AG09319 (cell line): Measurements from ENCODE around the gene CT83.

ENCODE experiments used
- DNase-seq: peaks from one replicate; pipeline ENCODE4 v3.0.0-alpha.2; 2010; ENCODE audit warnings: low read depth; ENCODE audit errors: extremely low read depth
- TF ChIP-seq, protein P1 (sequence below): IDR thresholded peaks from 2 replicates; pipeline ENCODE4 v1.5.1; 2011; ENCODE audit warnings: low read depth, mild to moderate bottlenecking, inconsistent platforms, low read length, moderate library complexity

The CT83 gene

DNA sequence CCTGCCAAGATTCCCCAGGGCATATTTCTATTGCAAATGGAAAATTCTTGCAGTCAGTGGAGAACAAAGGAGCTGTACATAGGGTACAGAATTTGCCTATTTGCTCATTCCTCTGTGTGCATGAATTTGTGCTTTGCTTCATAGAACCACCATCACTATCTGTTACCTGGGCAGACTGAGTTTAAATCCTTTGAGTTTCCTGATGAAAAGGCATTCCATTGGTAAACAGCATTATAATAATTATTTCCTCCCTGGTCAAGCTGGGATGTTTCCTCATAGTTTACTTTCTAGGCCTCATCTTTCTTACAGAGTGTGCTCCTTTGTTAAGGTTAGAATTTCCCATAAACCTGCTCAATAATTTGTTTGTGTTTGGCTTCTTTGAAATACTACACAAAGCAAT is 27.2 kb downstream of the CT83 start:
- TF ChIP-seq, protein P1, sequence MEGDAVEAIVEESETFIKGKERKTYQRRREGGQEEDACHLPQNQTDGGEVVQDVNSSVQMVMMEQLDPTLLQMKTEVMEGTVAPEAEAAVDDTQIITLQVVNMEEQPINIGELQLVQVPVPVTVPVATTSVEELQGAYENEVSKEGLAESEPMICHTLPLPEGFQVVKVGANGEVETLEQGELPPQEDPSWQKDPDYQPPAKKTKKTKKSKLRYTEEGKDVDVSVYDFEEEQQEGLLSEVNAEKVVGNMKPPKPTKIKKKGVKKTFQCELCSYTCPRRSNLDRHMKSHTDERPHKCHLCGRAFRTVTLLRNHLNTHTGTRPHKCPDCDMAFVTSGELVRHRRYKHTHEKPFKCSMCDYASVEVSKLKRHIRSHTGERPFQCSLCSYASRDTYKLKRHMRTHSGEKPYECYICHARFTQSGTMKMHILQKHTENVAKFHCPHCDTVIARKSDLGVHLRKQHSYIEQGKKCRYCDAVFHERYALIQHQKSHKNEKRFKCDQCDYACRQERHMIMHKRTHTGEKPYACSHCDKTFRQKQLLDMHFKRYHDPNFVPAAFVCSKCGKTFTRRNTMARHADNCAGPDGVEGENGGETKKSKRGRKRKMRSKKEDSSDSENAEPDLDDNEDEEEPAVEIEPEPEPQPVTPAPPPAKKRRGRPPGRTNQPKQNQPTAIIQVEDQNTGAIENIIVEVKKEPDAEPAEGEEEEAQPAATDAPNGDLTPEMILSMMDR: no peak
- no peak for DNase-seq

DNA sequence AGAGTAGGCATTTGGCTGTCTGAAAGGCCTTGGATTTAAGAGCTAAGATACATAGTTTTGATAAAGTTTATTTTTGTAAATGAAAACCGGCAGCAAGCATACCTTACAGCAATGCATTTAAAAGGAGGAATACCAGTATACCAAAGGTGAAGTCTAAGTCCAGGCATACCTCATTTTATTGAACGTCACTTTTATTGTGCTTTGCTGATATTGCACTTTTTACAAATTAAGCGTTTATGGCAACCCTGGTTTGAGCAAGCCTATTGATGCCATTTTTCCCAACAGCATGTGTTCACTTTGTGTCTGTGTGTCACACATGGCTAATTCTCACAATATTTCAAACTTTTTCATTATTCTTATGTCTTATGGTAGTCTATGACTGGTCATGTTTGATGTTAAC is 34.8 kb downstream of the CT83 start:
- TF ChIP-seq, protein P1: no peak
- no peak for DNase-seq

DNA sequence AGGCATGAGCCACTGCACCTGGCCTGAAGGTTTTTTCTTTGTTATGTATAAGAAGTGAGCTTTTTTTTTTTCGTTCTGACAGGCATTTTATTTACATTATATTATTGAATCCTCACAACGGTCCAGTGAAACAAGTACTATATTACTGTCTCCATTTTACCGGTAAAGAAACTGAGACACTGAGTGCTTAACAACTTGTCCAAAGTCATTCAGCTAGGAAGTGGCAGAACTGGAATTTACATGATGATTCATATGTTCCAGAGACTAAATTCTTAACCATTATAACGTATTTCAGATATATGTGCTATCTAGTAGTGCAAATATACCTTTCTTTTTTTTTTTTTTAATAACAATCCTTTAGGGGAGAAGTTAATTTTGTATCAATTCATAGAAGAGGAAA is 44.8 kb downstream of the CT83 start:
- TF ChIP-seq, protein P1: no peak
- DNase-seq: no peak

DNA sequence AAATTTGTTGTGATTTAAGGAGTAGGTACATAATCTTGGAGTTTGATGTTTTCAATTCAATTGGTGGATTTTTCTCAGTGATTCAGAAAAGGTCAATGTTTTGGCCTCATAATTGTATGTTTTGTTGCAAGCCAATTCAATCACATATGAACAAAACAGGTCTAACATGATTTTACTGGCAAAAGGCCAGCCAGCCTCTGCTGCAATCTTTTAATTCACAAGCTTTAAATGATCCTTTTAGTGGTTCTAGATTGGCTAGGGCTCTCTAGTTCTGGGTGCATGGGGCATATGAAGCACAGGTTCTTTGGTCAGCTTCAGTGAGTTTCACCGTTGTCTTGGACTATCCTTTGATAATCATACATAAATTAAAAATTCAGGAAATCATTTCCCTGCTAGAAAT is 45.6 kb downstream of the CT83 start:
- DNase-seq: no peak
- TF ChIP-seq, protein P1: no peak

DNA sequence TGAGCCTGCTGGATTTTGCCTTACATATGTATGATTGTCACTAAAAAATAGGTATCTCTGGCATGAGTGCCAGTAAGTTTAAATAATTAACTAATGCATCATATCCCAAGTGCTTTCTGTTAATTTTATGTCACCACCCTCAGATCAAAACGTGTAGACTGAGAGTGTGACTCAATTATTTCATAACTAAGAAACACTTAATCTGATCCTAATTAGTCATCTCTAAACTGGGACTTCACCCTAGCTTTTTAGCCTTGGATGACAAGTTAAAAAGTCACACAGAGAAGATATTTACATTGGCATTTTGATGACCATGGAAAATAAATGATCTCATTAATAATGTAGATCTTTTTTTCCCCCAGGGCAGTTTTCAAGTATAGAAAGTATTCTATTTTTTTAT is 49.5 kb downstream of the CT83 start:
- TF ChIP-seq, protein P1: no peak

More for the DNA sequence above, 49.5 kb downstream of the CT83 start:
- DNase-seq: no peak
